Esophagus muscularis mucosa (tissue), 4 donors: ENCODE measurements around the gene HES2.

Experiments
- EP300 ChIP-seq: sonication (generic); formaldehyde crosslinking; IDR thresholded peaks from one replicate; pipeline ENCODE4 v1.6.1; 2017; ENCODE audit warnings: antibody characterized with exemption
- POLR2A ChIP-seq: fragments of 450-650 bp; IDR thresholded peaks from one replicate; pipeline ENCODE4 v1.6.1; 2017; ENCODE audit warnings: antibody characterized with exemption, moderate library complexity, mild to moderate bottlenecking, low read depth
- POLR2AphosphoS5 ChIP-seq, 2 donors: sonication (generic); formaldehyde crosslinking; IDR thresholded peaks; one replicate each; pipeline ENCODE4 v1.6.1; 2017; ENCODE audit warnings: antibody characterized with exemption in 2 of 2
- TF ChIP-seq, protein P1 (sequence below), 3 experiments: fragments of 200-600 bp in 2 of 3; fragments of 450-650 bp in 1 of 3; sonication (generic) in 2 of 3; IDR thresholded peaks; one replicate each; pipeline ENCODE4 v1.5.1; 2017 to 2019; ENCODE audit warnings: antibody characterized with exemption in 3 of 3, mild to moderate bottlenecking in 2 of 3, moderate library complexity in 1 of 3

DNA sequence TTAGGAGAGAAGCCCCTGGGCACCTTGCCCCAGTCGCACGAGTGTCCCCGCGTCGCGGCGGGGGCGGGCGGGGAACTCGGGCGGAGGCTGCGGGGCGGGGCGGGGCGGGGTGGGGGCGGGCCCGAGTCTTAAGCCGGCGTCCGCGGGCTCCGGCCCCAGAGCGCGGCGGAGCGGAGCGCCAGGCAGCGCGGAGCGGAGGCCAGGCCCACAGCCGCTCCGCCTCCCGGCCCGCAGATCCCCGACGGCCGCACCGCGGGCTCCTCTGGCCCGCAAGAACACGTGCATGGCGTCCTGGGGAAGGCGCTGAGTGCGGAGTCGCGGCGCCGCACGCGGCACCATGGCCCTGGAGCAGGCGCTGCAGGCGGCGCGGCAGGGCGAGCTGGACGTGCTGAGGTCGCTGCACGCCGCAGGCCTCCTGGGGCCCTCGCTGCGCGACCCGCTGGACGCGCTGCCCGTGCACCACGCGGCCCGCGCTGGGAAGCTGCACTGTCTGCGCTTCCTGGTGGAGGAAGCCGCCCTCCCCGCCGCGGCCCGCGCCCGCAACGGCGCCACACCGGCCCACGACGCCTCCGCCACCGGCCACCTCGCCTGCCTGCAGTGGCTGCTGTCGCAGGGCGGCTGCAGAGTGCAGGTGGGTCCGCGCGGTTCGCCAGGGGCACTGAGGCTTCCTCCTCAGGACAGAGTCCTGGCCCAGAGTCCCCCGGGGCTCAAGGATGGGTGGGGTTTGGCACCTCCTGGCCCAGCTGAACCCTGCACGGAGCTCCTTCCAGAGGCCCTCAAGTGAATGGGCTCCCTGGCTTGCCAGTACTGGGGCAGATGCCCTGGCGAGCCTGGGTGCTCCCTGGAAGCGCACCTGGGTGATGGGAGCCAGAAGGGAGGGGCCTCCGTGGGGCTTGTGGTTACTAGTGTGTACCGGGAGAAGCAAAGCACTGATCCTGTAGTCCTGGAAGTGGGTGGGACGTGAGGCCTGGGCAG is 5.2 kb upstream of the HES2 start, which contains the start of gene ESPN:
- TF ChIP-seq, protein P1, sequence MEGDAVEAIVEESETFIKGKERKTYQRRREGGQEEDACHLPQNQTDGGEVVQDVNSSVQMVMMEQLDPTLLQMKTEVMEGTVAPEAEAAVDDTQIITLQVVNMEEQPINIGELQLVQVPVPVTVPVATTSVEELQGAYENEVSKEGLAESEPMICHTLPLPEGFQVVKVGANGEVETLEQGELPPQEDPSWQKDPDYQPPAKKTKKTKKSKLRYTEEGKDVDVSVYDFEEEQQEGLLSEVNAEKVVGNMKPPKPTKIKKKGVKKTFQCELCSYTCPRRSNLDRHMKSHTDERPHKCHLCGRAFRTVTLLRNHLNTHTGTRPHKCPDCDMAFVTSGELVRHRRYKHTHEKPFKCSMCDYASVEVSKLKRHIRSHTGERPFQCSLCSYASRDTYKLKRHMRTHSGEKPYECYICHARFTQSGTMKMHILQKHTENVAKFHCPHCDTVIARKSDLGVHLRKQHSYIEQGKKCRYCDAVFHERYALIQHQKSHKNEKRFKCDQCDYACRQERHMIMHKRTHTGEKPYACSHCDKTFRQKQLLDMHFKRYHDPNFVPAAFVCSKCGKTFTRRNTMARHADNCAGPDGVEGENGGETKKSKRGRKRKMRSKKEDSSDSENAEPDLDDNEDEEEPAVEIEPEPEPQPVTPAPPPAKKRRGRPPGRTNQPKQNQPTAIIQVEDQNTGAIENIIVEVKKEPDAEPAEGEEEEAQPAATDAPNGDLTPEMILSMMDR (IDR thresholded peaks at IDR 0.05): no peak
- TF ChIP-seq POLR2AphosphoS5 (IDR thresholded peaks at IDR 0.05) (no peak), POLR2A (no peak), EP300 (no peak)
